NK-92 (cell line): Measurements from ENCODE around the gene GNGT2.

Experiments used
- DNase-seq: peaks from one replicate; lab custom pipeline; 2025; ENCODE audit not compliant: unreplicated experiment; lab: John Stamatoyannopoulos, UW

GNGT2 gene

GRCh38 chr17:49210158-49211029 lies at the start of gene GNGT2, which contains the start of gene ABI3:
Gene GNGT2, minus strand, starts transcription at chr17:49210574. Its CDS starts 3,152 bp downstream, at chr17:49207422.
Gene ABI3, plus strand, starts transcription at chr17:49210707. Its CDS starts 18 bp downstream, at chr17:49210725.
- DNase-seq = no peak

- DNase-seq = no peak
Observed at GRCh38 chr17:49259663-49260010, 49.3 kb upstream of the GNGT2 start.

GRCh38 chr17:49258394-49258793 lies 48.0 kb upstream of the GNGT2 start:
- DNase-seq = no peak

GRCh38 chr17:49255125-49255524 lies 44.8 kb upstream of the GNGT2 start:
- no peak for DNase-seq

GRCh38 chr17:49254066-49254465 lies 43.7 kb upstream of the GNGT2 start:
- DNase-seq = no peak

- no peak for DNase-seq
Observed at GRCh38 chr17:49252148-49252695, 41.8 kb upstream of the GNGT2 start.

- no peak for DNase-seq
Observed at GRCh38 chr17:49249890-49250522, 39.6 kb upstream of the GNGT2 start.

- no peak for DNase-seq
Observed at GRCh38 chr17:49249292-49249794, 39.0 kb upstream of the GNGT2 start.

- DNase-seq = no peak
Observed at GRCh38 chr17:49247944-49248343, 37.6 kb upstream of the GNGT2 start.

- DNase-seq = no peak
Observed at GRCh38 chr17:49244839-49245238, 34.5 kb upstream of the GNGT2 start.

- no peak for DNase-seq
Observed at GRCh38 chr17:49242813-49243212, 32.4 kb upstream of the GNGT2 start.

GRCh38 chr17:49241692-49242397 lies 31.5 kb upstream of the GNGT2 start:
- no peak for DNase-seq

- DNase-seq = no peak
Observed at GRCh38 chr17:49241040-49241439, 30.7 kb upstream of the GNGT2 start.

GRCh38 chr17:49240619-49241018 lies 30.2 kb upstream of the GNGT2 start:
- no peak for DNase-seq

GRCh38 chr17:49239963-49240362 lies 29.6 kb upstream of the GNGT2 start:
- DNase-seq = no peak

GRCh38 chr17:49235896-49236295 lies 25.5 kb upstream of the GNGT2 start:
- DNase-seq = no peak

GRCh38 chr17:49234509-49235080 lies 24.2 kb upstream of the GNGT2 start:
- no peak for DNase-seq

GRCh38 chr17:49231563-49231894 lies 21.2 kb upstream of the GNGT2 start:
- DNase-seq = no peak

- DNase-seq = no peak
Observed at GRCh38 chr17:49230636-49231562, 20.5 kb upstream of the GNGT2 start, which contains the start of gene PHOSPHO1. Gene PHOSPHO1, minus strand, starts transcription at chr17:49230787. Its CDS starts 4,096 bp downstream, at chr17:49226691.
